Superior temporal gyrus (tissue), 1 donor: ENCODE results near the gene MTCL3.

ENCODE experiments used
- DNase-seq: peaks from one replicate; pipeline ENCODE4 v3.0.0-alpha.2; 2016; ENCODE audit errors: extremely low spot score

Gene MTCL3

DNA sequence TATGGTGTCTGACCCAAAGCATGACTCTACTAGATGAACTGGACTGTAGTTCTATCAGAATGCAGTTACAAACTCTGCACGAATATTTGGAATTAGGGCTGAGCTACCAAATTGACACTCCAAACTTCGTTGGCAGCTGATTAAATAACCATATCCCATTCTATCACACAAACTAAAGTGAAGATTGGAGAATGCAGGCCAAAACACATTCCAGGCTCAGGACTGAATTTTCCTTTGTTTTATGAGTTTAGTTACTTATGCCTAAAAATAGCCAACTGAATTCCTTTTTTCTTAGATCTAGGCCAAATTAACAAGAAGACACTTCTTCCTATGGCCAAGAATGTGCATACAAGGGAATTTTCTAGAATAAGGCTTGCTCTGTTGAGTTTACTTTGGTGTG is 50.2 kb downstream of the MTCL3 start:
- DNase-seq = no peak

GRCh38 chr6:127466416-127466815 is 52.7 kb downstream of the MTCL3 start:
- DNase-seq = no peak

GRCh38 chr6:127464881-127465459 is 54.2 kb downstream of the MTCL3 start:
- DNase-seq = peak; percentile 86

DNA sequence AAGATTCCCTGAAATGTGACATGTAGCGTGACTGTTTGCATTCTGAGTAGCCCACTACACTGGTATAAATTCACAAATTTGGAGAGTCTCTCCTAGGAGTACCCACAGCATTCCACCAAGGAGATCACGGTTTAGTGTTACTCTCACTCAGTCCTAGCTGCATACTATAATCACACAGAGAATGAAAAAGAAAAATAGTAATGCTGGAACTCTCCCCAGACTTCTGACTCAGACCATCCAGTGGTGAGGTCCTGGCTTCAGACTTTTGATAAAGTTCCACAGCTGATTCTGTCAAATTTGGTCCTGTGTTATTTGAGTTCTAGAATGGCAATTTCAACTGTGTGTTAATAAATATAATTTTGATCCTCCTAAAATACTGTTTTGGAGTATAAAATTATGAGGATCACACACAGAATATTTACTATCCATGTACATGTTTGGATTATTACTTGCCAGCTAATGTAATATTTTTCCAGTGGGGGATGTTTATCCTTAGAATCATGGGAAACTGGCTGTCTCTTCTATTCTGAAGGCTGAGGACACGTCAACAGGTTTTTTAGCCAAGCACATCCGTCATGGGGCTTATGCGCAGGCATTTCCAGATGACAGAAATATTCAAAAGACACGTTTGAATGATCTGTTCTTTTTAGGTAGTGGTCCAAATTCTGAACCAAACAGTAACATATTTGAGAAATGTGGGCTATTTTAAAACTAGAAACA is 54.8 kb downstream of the MTCL3 start:
- no peak for DNase-seq

- no peak for DNase-seq
Observed at GRCh38 chr6:127463056-127463455, 56.1 kb downstream of the MTCL3 start.

- no peak for DNase-seq
Observed at GRCh38 chr6:127462376-127462775, 56.8 kb downstream of the MTCL3 start.

GRCh38 chr6:127460465-127460864 is 58.7 kb downstream of the MTCL3 start:
- no peak for DNase-seq

- peak; percentile 55 for DNase-seq
Observed at GRCh38 chr6:127459231-127459641, 59.9 kb downstream of the MTCL3 start, which contains the start of gene KIAA0408. TSS of gene KIAA0408 (minus strand) at chr6:127459389. CDS start at chr6:127453981, 5,408 bp downstream.

DNA sequence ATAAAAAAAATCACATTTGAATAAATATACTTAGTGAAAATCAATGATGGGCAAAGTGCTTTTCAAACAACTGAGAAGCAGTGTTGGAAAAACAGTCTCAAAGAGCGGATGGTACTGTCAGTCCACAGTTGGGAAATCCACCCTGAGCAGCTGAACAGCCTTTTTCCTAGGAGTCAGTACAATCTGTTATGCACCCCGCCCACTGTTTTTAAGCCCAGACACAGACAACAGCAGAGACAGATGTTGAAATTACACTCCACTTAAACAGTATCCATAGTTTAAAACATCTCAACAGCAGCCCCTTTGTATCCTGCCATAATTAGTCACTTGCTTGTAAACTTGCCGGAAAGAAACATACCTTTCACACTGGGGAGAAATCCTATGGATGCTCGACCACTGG is 60.3 kb downstream of the MTCL3 start:
- DNase-seq = no peak

- no peak for DNase-seq
Observed at GRCh38 chr6:127458222-127458621, 60.9 kb downstream of the MTCL3 start.

- peak; percentile 45 for DNase-seq
Observed at GRCh38 chr6:127457456-127458064, 61.6 kb downstream of the MTCL3 start.

GRCh38 chr6:127456465-127456864 is 62.7 kb downstream of the MTCL3 start:
- DNase-seq = no peak

GRCh38 chr6:127453845-127454619 is 65.1 kb downstream of the MTCL3 start:
- no peak for DNase-seq

DNA sequence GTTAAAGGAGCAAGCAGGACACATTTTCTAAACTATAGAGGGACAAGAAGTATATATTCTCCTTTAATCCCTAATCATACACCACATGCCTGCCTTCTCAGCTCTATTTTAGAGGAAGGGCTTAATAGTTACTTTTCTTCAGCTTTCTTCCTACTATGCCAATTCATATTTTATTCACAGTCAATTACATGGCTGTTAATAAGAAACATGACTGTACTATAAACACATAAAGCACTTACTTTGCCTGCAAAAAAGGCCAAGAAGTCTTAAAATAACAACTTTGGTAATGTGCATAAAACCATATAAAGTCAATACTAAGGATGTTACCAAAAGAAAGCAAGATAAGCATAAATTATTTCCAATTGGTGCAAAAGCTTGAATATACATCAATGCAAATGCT is 66.3 kb downstream of the MTCL3 start:
- DNase-seq = no peak

DNA sequence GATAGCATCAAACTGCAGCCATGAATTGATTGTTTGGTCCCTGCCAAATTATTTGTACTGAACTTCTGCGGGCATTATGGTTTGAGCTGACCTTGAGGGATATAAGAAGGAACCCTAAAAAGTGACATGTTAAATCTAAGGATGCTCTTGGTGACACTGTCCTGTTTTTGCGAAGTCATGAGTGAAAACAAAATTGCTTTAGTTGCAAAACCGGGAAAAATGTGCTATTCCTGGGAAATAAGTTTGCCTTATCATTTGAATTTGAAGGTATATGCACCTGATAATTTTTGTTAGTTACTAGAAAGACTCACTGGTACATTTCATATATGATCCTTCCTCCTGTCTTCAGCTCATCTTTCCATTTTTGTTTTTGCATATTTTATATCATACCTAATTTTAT is 67.7 kb downstream of the MTCL3 start:
- no peak for DNase-seq

DNA sequence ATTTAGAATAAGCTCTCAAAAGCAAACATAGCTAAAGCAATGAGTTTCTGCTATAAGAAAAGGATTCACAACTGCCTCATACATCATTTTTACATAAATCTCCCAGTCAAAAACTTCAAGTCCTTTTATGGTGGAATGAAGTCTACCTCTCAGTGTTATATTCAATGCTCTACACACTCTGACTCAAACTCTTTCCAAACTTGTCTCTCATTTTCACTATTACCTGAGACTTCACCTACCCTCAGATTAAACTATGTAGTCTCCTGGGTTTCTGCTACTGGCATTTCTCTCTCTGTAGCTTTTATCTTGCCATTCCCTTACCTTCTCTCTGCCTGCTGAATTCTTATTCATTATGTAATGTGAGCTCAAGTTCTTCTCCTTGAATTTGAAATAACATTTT is 71.4 kb downstream of the MTCL3 start:
- no peak for DNase-seq

- DNase-seq = no peak
Observed at GRCh38 chr6:127446356-127446755, 72.8 kb downstream of the MTCL3 start.

DNA sequence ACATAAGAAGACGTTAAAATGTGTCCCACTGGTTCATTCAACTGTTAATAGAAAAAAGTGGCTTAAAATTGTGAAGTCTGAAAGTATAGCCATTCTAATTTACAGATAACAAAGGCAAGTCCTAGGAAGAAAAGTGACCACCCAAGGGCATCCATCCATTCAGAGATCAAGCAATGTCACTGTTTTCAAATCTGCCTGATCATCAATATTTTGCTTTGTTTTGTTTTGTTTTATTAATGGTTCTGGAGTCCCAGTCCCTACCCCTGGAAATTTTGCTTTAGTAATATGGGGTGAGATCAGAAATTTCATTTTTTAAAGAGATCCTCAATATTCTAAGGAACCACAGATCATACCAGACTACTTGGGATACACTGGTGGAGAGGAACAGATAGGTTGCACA is 77.3 kb downstream of the MTCL3 start:
- DNase-seq = no peak

DNA sequence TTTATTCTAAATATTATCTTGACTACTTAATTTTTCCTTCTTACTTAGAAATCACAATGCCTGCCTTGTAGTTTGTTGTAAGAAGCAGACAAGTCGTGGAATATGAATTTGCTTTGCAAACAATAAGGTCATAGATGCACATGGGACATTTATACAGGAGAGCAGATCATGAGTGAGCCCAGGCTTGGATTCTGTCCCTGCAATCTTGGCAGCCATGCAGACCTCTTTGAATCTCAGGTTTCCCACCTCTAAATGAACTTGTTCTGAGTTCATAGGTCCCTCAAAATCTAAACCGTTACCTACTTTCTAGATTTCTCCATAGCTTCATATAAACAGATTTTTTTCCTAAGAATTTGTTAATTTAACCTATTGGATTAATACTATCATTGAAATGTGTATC is 79.4 kb downstream of the MTCL3 start:
- no peak for DNase-seq

- DNase-seq = no peak
Observed at GRCh38 chr6:127436578-127437110, 82.5 kb downstream of the MTCL3 start.

DNA sequence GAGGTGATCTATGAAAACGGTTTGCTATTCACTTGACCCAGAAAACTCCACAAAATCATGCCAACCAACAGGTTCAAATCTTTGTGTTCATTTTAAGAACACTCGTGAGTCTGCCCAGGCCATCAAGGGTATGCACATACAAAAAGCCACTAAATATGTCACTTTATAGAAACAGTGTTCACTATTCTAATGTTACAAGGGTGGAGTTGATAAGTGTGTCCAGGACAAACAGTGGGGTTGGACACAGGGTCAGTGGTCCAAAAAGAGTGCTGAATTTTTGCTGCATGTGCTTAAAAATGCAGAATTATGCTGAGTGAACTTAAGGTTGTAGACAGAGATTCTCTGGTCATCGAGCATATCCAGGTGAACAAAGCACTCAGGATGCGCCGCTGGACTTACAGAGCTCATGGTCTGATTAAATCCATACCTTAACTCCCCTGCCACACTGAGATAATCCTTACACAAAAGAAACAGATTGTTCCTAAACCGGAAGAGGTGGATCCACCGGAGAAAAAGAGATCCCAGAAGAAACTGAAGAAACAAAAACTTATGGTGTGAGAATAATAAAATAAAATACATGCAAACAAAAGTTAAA is 83.4 kb downstream of the MTCL3 start:
- no peak for DNase-seq

- DNase-seq = no peak
Observed at GRCh38 chr6:127434651-127435050, 84.5 kb downstream of the MTCL3 start.
